Type B pancreatic cell (in vitro differentiated cells): ENCODE results near the gene WFDC2. TPM values are rescaled to one million over a fixed set of nuclear protein-coding genes. Genes with fewer than 3 reads are reported as not detected.

Source experiments
- DNase-seq: peaks from one replicate; pipeline ENCODE4 v3.0.0; 2021; ENCODE audit warnings: mixed read lengths; ENCODE audit not compliant: unreplicated experiment; ENCODE audit errors: extremely low spot score
- H3K27ac Mint-ChIP-seq: 2 replicates; pipeline ENCODE4 v1.8.0; 2021; ENCODE audit warnings: mild to moderate bottlenecking, mixed read lengths
- H3K27me3 Mint-ChIP-seq: 2 replicates; pipeline ENCODE4 v1.8.0; 2021; ENCODE audit warnings: mixed read lengths
- H3K36me3 Mint-ChIP-seq: 2 replicates; pipeline ENCODE4 v1.8.0; 2021; ENCODE audit warnings: mixed read lengths
- H3K4me1 Mint-ChIP-seq: one replicate; pipeline ENCODE4 v1.8.0; 2021; ENCODE audit warnings: mixed read lengths; ENCODE audit not compliant: unreplicated experiment
- H3K4me3 Mint-ChIP-seq: 2 replicates; pipeline ENCODE4 v1.8.0; 2021; ENCODE audit warnings: mild to moderate bottlenecking, mixed read lengths
- H3K9me3 Mint-ChIP-seq: 2 replicates; pipeline ENCODE4 v1.8.0; 2021; ENCODE audit warnings: mixed read lengths
- total RNA-seq: library from RNA; stranded (reverse); gene quantifications from 2 replicates; pipeline ENCODE4 v1.2.1, GENCODE V29; 2021; ENCODE audit warnings: low replicate concordance
- TF ChIP-seq, protein P1 (sequence below): fragments of 200-600 bp; sonication (generic); conservative IDR thresholded peaks from 2 replicates; pipeline ENCODE4 v1.5.0; 2021; ENCODE audit warnings: antibody characterized with exemption, mild to moderate bottlenecking

WFDC2 gene
- total RNA-seq, 1 donor from 2014 or later: 64.4 TPM

DNA sequence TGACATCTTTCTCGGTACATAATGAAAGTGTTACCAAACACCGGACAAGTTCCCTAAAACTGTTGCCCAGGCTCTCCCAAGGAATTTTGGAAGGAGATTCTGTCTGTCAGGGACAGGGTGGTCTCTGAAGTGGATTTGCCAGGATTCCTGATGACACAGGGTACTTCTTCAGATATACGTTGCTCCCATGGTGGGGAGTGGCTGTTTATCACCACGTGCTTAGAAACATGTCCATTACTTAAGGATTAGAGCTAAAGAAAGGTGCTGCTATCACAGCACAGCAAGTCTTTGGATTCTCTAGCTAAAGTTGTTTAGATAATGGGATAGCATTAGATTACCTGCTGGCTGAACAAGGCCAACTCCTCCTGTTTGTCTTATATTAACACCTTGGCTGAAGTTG is 39.5 kb downstream of the WFDC2 start:
- Mint-ChIP-seq H3K27ac (no peak overlapping the region), H3K4me1 (no peaks in the 10 kb centered on the region), H3K27me3 (peaks cover 9% of the 10 kb centered on the region), H3K36me3 (no peaks in the 10 kb centered on the region), H3K4me3 (no peak overlapping the region), H3K9me3 (no peaks in the 10 kb centered on the region)
- TF ChIP-seq, protein P1, sequence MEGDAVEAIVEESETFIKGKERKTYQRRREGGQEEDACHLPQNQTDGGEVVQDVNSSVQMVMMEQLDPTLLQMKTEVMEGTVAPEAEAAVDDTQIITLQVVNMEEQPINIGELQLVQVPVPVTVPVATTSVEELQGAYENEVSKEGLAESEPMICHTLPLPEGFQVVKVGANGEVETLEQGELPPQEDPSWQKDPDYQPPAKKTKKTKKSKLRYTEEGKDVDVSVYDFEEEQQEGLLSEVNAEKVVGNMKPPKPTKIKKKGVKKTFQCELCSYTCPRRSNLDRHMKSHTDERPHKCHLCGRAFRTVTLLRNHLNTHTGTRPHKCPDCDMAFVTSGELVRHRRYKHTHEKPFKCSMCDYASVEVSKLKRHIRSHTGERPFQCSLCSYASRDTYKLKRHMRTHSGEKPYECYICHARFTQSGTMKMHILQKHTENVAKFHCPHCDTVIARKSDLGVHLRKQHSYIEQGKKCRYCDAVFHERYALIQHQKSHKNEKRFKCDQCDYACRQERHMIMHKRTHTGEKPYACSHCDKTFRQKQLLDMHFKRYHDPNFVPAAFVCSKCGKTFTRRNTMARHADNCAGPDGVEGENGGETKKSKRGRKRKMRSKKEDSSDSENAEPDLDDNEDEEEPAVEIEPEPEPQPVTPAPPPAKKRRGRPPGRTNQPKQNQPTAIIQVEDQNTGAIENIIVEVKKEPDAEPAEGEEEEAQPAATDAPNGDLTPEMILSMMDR: no peak
- no peak for DNase-seq

DNA sequence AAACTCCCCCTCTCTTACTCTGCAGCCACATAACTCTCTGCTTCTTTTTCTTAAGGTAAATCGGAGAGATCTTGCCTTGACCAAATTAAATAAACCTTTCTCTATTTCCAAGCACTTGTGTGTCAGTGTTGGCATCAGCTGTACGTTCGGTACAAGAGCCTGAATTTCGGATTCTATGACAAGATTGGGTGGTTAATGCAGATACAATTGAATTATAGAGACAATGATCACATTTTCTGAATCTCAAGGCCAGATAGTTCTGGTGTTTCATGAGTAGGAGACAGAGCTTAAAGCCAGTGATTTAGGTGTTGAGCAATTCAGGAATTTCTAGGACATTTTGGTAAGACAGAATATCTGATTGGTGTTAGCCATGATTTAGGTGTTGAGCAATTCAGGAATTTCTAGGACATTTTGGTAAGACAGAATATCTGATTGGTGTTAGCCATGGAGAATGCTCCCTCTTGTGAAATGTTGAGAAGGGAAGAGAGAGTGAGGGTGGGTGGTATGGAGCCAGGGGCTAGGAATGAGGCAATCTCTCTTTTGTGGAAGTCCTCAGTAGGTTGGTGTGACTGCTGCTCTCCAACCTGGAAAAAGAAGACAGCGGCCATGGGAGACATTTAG is 40.8 kb downstream of the WFDC2 start:
- Mint-ChIP-seq H3K9me3 (no peaks in the 10 kb centered on the region), H3K36me3 (no peaks in the 10 kb centered on the region), H3K27me3 (peaks cover 14% of the 10 kb centered on the region), H3K4me3 (no peak overlapping the region), H3K27ac (no peak overlapping the region), H3K4me1 (no peaks in the 10 kb centered on the region)
- no peak for DNase-seq
- TF ChIP-seq, protein P1: no peak

DNA sequence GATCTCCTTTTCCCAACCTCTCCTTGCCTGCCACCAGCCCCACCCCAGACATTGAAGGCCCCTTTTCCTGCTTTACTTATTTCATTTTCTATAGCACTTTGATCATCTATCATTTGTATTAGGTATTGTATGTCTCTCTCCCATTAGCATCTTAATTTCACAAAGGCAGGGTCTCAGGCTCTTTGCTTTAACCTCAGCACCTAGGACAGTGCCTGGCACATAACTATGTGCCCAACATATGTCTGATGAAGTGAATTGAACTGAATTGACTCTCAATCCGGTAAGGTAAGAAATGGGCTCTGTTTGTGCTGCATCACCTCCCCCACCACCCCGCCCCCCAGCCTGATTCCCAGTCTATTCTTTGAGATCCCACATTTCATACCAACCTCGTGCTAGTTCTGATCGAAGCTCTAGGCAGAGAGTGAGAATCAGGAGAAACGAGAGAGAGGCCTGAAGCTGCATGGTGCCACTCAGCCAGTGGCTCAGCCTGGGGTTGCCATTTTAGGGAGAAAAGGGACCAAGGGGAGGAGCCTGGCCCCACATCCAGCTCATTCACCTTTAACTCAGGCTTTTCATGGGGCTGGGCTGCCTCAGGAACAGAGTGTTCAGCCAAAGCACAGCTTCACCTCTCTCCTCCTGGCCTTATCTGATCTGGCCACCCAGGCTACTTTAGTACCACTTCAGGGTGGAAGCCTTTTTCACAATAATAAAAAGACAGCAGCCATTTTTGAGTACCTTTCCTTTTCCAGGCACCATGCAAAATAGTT is 45.8 kb downstream of the WFDC2 start, which contains the start of gene SPINT3:
SPINT3 (minus strand) TSS at position 476 of the 767 bp plus-strand sequence; CDS start at position 462, 14 bp downstream.
- H3K4me1 Mint-ChIP-seq: no peaks in the 10 kb centered on the region
- peaks cover 13% of the 10 kb centered on the region for H3K27me3 Mint-ChIP-seq
- H3K27ac Mint-ChIP-seq: no peak within 1 kb of the TSS
- no peaks in the 10 kb centered on the region for H3K36me3 Mint-ChIP-seq
- DNase-seq: no peak
- H3K4me3 Mint-ChIP-seq: no peak within 1 kb of the TSS
- no peaks in the 10 kb centered on the region for H3K9me3 Mint-ChIP-seq
- TF ChIP-seq, protein P1: no peak

DNA sequence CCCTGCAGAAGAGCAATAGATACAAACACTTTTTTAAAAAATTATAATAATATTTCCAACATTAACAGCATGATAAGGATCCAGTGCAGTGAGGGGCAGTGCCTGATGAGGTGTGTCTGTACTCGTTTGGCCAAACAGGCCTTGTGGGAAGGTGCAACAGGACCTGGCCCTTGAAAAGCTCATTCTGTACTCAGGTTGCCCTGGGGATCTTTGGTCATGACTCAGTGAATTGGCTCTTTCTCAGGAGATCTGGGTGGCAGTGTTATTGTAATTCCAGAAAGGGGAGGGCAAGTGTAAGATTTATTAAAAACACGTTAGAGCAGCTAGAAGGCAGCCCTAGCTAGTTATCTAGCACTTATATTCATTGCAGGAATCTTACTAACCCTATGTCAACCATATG is 48.7 kb downstream of the WFDC2 start:
- Mint-ChIP-seq H3K4me1 (no peaks in the 10 kb centered on the region), H3K36me3 (no peaks in the 10 kb centered on the region), H3K9me3 (no peaks in the 10 kb centered on the region), H3K27me3 (peaks cover 13% of the 10 kb centered on the region), H3K4me3 (no peak overlapping the region), H3K27ac (no peak overlapping the region)
- DNase-seq: no peak
- TF ChIP-seq, protein P1: no peak

DNA sequence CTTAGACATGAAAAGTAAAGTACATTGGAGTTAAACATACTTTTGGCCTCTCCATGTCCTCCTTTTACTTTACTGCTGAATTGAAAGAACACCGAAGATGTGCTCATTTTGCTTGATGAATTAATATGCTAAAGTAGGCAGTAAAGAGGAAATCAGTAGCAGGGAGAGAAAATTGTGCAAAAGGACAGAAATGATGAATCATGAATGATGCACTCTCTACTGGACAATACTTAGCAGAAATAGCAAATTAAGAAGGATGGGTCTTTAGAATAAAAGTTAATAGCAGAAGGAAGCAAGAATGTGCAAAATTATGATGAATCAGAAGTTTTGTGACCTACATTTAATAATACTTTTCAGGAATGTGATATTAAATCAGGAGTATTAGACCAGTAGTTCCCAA is 54.3 kb downstream of the WFDC2 start:
- Mint-ChIP-seq H3K4me3 (no peak overlapping the region), H3K4me1 (no peaks in the 10 kb centered on the region), H3K27ac (no peak overlapping the region), H3K27me3 (peaks cover 37% of the 10 kb centered on the region), H3K36me3 (no peaks in the 10 kb centered on the region), H3K9me3 (no peaks in the 10 kb centered on the region)
- DNase-seq: no peak
- TF ChIP-seq, protein P1: no peak
